Measurements from ENCODE around the gene ARAP2. TPM values are rescaled to one million over a fixed set of nuclear protein-coding genes. Genes with fewer than 3 reads are reported as not detected.

Gene ARAP2
- polyA plus RNA-seq, 1 donor (not counting 4 experiments of a cell fraction or from before 2014, with no cell fraction given), result 9.3 TPM

- Histone ChIP-seq H3K4me1 (ENCODE audit: control insufficient read depth, extremely low read depth, insufficient read depth, low read length) (no peaks in the 10 kb centered on the region), H3K4me2 (ENCODE audit: control insufficient read depth, extremely low read depth, insufficient read depth, low read depth, low read length) (no peak overlapping the region), H2AFZ (ENCODE audit: control insufficient read depth, low read length) (no peak overlapping the region), H3K9me1 (ENCODE audit: control insufficient read depth, extremely low read depth, insufficient read depth, low read length) (no peaks in the 10 kb centered on the region), H3K36me3 (ENCODE audit: control insufficient read depth in 2 of 2, extremely low read depth in 1 of 2, insufficient read depth in 2 of 2, low read length in 2 of 2) (no peaks in the 10 kb centered on the region), H3K9me3 (ENCODE audit: control insufficient read depth, low read depth, low read length) (no peaks in the 10 kb centered on the region), H3K79me2 (ENCODE audit: control insufficient read depth, insufficient read depth, low read length) (no peaks in the 10 kb centered on the region), H3K9ac (ENCODE audit: control insufficient read depth, extremely low read depth, insufficient read depth, low read length) (no peak overlapping the region), H3K27ac (ENCODE audit: control insufficient read depth, insufficient read depth, low read length) (no peak overlapping the region), H4K20me1 (ENCODE audit: control insufficient read depth, extremely low read depth, insufficient read depth, low read length) (no peaks in the 10 kb centered on the region), H3K4me3 (ENCODE audit: control insufficient read depth in 2 of 3, extremely low read depth in 1 of 3, insufficient read depth in 2 of 3, low read depth in 1 of 3, low read length in 3 of 3) (no peak overlapping the region), H3K27me3 (ENCODE audit: control insufficient read depth, extremely low read depth, insufficient read depth, low read length) (no peaks in the 10 kb centered on the region)
- DNase-seq (ENCODE audit: low read depth, low spot score), result no peak
- no peak for FAIRE-seq
- dilution Hi-C loops (cut with MboI; ENCODE audit: extremely low pct_ligation_motif_present, low sequenced_read_pairs), result no loop called here
- no peak for TF ChIP-seq EZH2 (IDR thresholded peaks at IDR 0.05; ENCODE audit: low read length)
- TF ChIP-seq, protein P1, sequence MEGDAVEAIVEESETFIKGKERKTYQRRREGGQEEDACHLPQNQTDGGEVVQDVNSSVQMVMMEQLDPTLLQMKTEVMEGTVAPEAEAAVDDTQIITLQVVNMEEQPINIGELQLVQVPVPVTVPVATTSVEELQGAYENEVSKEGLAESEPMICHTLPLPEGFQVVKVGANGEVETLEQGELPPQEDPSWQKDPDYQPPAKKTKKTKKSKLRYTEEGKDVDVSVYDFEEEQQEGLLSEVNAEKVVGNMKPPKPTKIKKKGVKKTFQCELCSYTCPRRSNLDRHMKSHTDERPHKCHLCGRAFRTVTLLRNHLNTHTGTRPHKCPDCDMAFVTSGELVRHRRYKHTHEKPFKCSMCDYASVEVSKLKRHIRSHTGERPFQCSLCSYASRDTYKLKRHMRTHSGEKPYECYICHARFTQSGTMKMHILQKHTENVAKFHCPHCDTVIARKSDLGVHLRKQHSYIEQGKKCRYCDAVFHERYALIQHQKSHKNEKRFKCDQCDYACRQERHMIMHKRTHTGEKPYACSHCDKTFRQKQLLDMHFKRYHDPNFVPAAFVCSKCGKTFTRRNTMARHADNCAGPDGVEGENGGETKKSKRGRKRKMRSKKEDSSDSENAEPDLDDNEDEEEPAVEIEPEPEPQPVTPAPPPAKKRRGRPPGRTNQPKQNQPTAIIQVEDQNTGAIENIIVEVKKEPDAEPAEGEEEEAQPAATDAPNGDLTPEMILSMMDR (optimal IDR thresholded peaks at IDR 0.05 in 1 of 3, IDR thresholded peaks at IDR 0.05 in 1 of 3, conservative IDR thresholded peaks at IDR 0.05 in 1 of 3; ENCODE audit: extremely low read depth in 1 of 3, insufficient read depth in 2 of 3, low read length in 3 of 3), result no peak
Measured at GRCh38 chr4:36043241-36043640, 201.1 kb downstream of the ARAP2 start.

DNA sequence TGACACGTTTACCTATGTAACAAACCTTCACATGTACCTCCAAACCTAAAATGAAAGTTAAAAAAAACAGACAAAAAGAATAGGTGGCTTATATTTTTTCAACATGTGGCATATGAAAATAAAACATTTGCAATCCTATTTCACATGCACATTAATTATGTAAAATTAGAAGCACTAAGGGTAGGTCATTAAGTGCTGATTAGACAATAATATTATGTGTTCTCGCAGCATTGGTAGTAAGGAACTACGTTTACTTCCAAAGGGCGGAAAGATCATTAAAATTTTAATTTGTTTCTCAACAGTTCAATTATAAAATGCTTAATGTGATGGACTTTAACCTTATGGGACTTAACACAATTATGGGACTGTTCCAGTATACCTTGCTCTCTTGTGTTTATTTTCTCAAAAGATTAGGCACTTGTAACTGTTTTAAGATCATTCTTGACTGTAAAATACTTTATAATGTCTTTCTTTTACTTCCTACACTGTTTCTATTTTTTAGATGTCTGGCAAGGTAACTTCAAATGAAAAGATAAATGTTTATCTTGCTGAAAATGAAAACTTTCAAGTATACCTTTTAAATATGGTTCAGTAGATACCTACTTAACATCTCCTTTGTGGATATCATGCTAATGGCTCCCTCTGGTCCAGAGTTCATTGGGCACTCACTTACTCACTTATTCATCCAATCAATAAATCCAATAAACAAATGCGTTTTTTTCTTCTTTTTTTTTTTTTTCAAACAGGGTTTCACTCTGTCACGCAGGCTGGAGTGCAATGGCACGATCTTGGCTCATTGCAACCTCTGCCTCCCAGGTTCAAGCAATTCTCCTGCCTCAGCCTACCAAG is 202.0 kb downstream of the ARAP2 start:
- H3K79me2 ChIP-seq (ENCODE audit: control insufficient read depth, insufficient read depth, low read length), result no peaks in the 10 kb centered on the region
- dilution Hi-C loops (cut with MboI; ENCODE audit: extremely low pct_ligation_motif_present, low sequenced_read_pairs), result no loop called here
- FAIRE-seq (no peak), DNase-seq (ENCODE audit: low read depth, low spot score) (no peak)
- no peak overlapping the region for H3K27ac ChIP-seq (ENCODE audit: control insufficient read depth, insufficient read depth, low read length)
- H3K27me3 ChIP-seq (ENCODE audit: control insufficient read depth, extremely low read depth, insufficient read depth, low read length), result no peaks in the 10 kb centered on the region
- no peak overlapping the region for H3K4me2 ChIP-seq (ENCODE audit: control insufficient read depth, extremely low read depth, insufficient read depth, low read depth, low read length)
- H3K9ac ChIP-seq (ENCODE audit: control insufficient read depth, extremely low read depth, insufficient read depth, low read length), result no peak overlapping the region
- TF ChIP-seq, protein P1 (optimal IDR thresholded peaks at IDR 0.05 in 1 of 3, IDR thresholded peaks at IDR 0.05 in 1 of 3, conservative IDR thresholded peaks at IDR 0.05 in 1 of 3; ENCODE audit: extremely low read depth in 1 of 3, insufficient read depth in 2 of 3, low read length in 3 of 3), result no peak
- TF ChIP-seq EZH2 (IDR thresholded peaks at IDR 0.05; ENCODE audit: low read length), result no peak
- no peaks in the 10 kb centered on the region for H3K9me1 ChIP-seq (ENCODE audit: control insufficient read depth, extremely low read depth, insufficient read depth, low read length)
- no peaks in the 10 kb centered on the region for H3K36me3 ChIP-seq (ENCODE audit: control insufficient read depth in 2 of 2, extremely low read depth in 1 of 2, insufficient read depth in 2 of 2, low read length in 2 of 2)
- H4K20me1 ChIP-seq (ENCODE audit: control insufficient read depth, extremely low read depth, insufficient read depth, low read length), result no peaks in the 10 kb centered on the region
- no peaks in the 10 kb centered on the region for H3K4me1 ChIP-seq (ENCODE audit: control insufficient read depth, extremely low read depth, insufficient read depth, low read length)
- no peaks in the 10 kb centered on the region for H3K9me3 ChIP-seq (ENCODE audit: control insufficient read depth, low read depth, low read length)
- no peak overlapping the region for H3K4me3 ChIP-seq (ENCODE audit: control insufficient read depth in 2 of 3, extremely low read depth in 1 of 3, insufficient read depth in 2 of 3, low read depth in 1 of 3, low read length in 3 of 3)
- H2AFZ ChIP-seq (ENCODE audit: control insufficient read depth, low read length), result no peak overlapping the region

Measured in keratinocyte (primary cell).